ENCODE data around the gene NPAS2. TPM values are rescaled to one million over a fixed set of nuclear protein-coding genes. Genes with fewer than 3 reads are reported as not detected.

Gene NPAS2
- total RNA-seq, 2 donors from 2014 or later, result 29.2 to 50.8 TPM

DNA sequence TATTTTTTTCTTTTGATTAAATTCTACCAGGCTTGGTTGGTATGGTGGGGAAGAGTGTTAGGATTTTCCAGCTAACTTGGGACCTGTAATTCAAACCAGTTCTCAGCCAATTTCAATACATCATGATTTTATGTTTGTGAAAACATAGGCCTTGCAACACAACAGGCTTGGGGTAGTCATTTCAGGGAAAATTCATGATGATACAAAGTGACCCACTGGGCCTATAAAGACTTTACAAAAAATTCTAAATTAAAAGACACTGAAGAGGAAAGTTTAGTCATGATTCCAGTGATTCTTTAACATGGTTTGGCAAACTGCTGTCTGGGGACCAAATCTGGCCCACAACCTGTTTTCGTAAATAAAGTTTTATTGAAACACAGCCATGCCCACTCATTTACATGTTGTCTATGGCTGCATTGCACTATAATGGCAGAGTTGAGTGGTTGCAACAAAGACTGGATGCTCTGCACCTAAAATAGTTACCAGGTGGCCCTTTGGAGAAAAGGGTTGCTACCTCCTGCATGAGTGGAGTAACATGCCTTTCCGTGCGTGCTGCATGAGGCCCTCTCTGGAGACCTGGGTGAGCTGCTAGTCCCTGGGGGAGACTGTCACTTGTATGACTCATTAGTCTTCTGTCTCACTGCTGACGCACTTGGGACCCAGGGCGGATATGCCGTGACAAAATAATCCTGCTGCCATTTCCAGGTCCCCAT is 73.6 kb downstream of the NPAS2 start:
- Histone ChIP-seq H3K4me3 (no peak overlapping the region), H3K9me3 (no peaks in the 10 kb centered on the region), H3K4me1 (ENCODE audit: control insufficient read depth in 1 of 2, low read depth in 2 of 2) (peaks cover 8 to 33% of the 10 kb centered on the region in 2 donors), H3K27ac (no peak overlapping the region), H3K27me3 (replicated peaks; ENCODE audit: insufficient read depth) (no peaks in the 10 kb centered on the region), H3K36me3 (no peaks in the 10 kb centered on the region)
- no peak for DNase-seq (ENCODE audit: low spot score)
- ATAC-seq (ENCODE audit: insufficient number of reproducible peaks, low FRiP score, low read depth), result no peak
- TF ChIP-seq, protein P1, sequence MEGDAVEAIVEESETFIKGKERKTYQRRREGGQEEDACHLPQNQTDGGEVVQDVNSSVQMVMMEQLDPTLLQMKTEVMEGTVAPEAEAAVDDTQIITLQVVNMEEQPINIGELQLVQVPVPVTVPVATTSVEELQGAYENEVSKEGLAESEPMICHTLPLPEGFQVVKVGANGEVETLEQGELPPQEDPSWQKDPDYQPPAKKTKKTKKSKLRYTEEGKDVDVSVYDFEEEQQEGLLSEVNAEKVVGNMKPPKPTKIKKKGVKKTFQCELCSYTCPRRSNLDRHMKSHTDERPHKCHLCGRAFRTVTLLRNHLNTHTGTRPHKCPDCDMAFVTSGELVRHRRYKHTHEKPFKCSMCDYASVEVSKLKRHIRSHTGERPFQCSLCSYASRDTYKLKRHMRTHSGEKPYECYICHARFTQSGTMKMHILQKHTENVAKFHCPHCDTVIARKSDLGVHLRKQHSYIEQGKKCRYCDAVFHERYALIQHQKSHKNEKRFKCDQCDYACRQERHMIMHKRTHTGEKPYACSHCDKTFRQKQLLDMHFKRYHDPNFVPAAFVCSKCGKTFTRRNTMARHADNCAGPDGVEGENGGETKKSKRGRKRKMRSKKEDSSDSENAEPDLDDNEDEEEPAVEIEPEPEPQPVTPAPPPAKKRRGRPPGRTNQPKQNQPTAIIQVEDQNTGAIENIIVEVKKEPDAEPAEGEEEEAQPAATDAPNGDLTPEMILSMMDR (IDR thresholded peaks at IDR 0.05), result no peak

DNA sequence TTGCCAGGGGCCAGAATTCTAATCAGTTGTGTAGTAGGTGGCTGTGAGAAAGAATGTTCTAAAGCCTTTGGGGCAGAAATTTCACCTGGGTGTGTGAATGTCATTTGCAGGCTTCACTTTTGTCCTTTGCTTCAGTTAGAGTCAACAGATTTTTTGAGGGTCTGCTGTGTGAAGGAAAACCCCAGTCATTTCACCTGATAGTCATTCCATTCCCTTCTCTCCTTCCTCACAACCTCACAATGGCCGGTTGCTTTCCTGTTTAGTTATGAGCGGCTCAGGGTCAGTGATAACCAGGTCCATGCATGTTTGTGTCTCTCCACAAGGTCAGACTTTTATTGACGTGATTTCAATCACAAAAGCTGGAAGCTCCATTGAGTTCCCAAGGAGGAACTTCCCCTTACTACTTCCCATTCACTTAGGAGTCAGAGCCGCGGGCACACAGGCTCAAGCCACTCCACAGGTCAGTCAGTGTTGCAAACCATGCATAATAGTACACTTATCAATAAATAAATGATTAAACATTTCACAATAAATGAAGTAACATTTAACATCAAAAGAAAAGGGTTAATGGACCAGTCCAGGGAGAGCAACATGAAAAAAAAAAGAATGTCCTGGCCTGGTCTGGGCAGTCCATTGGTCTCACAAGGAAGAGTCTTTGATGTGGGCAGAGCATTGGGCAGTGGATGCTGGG is 74.3 kb downstream of the NPAS2 start:
- Histone ChIP-seq H3K4me1 (ENCODE audit: control insufficient read depth in 1 of 2, low read depth in 2 of 2) (peaks cover 8 to 33% of the 10 kb centered on the region in 2 donors), H3K4me3 (no peak overlapping the region), H3K9me3 (no peaks in the 10 kb centered on the region), H3K27me3 (replicated peaks; ENCODE audit: insufficient read depth) (no peaks in the 10 kb centered on the region), H3K36me3 (no peaks in the 10 kb centered on the region), H3K27ac (no peak overlapping the region)
- TF ChIP-seq, protein P1 (IDR thresholded peaks at IDR 0.05), result no peak
- DNase-seq (ENCODE audit: low spot score) (no peak), ATAC-seq (ENCODE audit: insufficient number of reproducible peaks, low FRiP score, low read depth) (no peak)

DNA sequence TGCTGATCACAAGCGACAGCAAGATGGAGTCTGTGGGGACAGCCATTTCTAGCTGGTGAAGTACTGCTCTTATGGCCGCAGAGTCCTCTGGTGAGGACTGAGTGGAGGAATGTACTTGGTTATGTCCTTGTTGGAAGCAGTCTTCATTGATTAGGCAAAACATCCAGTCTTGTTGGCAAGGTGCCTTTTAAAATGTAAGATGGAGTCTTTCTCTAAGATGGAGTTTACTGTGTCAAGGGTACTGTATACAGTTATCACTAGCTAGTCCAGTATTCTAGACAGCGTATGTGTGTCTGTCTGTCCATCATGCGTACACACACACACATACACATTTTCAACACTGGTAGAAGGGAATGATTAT is 74.8 kb downstream of the NPAS2 start:
- Histone ChIP-seq H3K4me1 (ENCODE audit: control insufficient read depth in 1 of 2, low read depth in 2 of 2) (peaks cover 8 to 33% of the 10 kb centered on the region in 2 donors), H3K36me3 (no peaks in the 10 kb centered on the region), H3K9me3 (no peaks in the 10 kb centered on the region), H3K27me3 (replicated peaks; ENCODE audit: insufficient read depth) (no peaks in the 10 kb centered on the region), H3K27ac (no peak overlapping the region), H3K4me3 (no peak overlapping the region)
- TF ChIP-seq, protein P1 (IDR thresholded peaks at IDR 0.05), result no peak
- no peak for DNase-seq (ENCODE audit: low spot score)
- no peak for ATAC-seq (ENCODE audit: insufficient number of reproducible peaks, low FRiP score, low read depth)

DNA sequence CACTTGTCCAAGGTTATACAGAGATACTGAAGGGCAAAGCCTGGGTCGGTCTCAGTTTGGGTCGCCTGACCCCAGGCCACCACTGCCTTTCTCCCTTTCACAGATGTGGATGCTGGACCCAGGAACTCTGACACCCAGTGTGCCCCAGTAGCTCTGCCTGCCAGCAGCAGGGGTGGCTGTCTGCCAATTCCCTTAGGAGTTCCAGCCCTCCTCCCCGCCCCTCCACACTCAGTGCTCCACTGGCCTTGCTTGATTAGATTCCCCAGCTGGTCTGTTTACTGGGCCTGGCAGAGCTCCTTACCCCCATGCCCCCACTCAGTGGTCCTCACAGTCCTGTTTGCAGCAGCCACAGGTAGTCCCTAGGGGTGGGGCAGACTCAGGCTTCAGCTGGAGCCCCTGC is 75.5 kb downstream of the NPAS2 start:
- H3K4me1 ChIP-seq (ENCODE audit: control insufficient read depth in 1 of 2, low read depth in 2 of 2), result peaks cover 8 to 33% of the 10 kb centered on the region in 2 donors
- ATAC-seq (ENCODE audit: insufficient number of reproducible peaks, low FRiP score, low read depth) (no peak), DNase-seq (ENCODE audit: low spot score) (no peak)
- TF ChIP-seq, protein P1 (IDR thresholded peaks at IDR 0.05), result no peak
- H3K4me3 ChIP-seq, result no peak overlapping the region
- no peaks in the 10 kb centered on the region for H3K9me3 ChIP-seq
- no peak overlapping the region for H3K27ac ChIP-seq
- H3K27me3 ChIP-seq (replicated peaks; ENCODE audit: insufficient read depth), result no peaks in the 10 kb centered on the region
- no peaks in the 10 kb centered on the region for H3K36me3 ChIP-seq

DNA sequence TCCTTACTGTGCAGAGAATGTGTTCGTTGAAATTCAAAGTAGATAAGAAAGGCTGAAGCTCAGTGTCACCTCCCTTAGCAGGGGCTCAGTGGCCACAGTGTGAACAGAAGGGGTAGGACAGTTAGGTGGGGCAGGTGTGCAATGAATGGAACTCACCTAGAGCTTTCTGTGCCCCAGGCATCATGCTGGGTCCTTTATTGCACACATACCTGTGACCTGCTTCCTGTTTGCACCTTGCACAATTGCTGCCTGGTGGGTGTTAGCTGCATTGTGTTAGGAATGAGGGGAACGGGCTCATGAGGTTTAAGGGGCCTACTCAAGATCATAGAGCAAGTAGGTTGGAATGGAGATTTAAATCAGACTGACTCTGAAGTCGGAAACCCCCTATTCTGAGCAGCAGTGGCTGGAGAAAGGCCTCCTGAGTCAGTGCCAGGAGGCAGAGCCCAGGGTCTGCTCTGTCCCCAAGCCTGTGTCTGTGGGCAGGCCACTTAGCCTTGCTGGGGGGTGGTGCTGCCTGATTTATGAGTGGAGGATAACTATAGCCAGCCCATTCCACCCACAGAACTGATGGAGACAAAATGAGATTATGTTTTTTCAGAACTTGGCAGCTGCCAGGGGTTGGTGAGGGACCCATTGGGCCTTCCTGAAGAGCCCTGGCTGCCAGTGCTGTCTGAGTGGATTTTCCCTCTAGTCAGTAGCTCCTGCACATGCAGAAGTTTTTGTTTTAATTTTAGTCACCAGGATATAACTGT is 76.2 kb downstream of the NPAS2 start:
- Histone ChIP-seq H3K36me3 (no peaks in the 10 kb centered on the region), H3K27me3 (replicated peaks; ENCODE audit: insufficient read depth) (no peaks in the 10 kb centered on the region), H3K4me3 (no peak overlapping the region), H3K27ac (no peak overlapping the region), H3K4me1 (ENCODE audit: control insufficient read depth in 1 of 2, low read depth in 2 of 2) (peaks cover 8 to 33% of the 10 kb centered on the region in 2 donors), H3K9me3 (no peaks in the 10 kb centered on the region)
- no peak for ATAC-seq (ENCODE audit: insufficient number of reproducible peaks, low FRiP score, low read depth)
- no peak for DNase-seq (ENCODE audit: low spot score)
- TF ChIP-seq, protein P1 (IDR thresholded peaks at IDR 0.05), result no peak
